Stimulated activated CD4-positive, alpha-beta T cell treated with anti-CD3 and anti-CD28 coated beads, Interleukin-15, amount 100 ng/mL, for 1 hour (primary cell): ENCODE results near the gene TRIM5.
"Not testable (repeated sequence)": the region's sequence is repeated elsewhere in the genome, so short reads cannot be mapped to it uniquely, and the experiment has no call there.

Source experiments
- DNase-seq, 2 donors: peaks; one replicate each; pipeline ENCODE4 v3.0.0-alpha.2; 2020; ENCODE audit warnings: low read depth in 1 of 2, low spot score in 1 of 2

Gene TRIM5

GRCh38 chr11:5689551-5689983 lies 4.7 kb upstream of the TRIM5 start, which contains the start of gene TRIM22:
Gene TRIM22, plus strand, starts transcription at chr11:5689790. Its CDS starts 6,443 bp downstream, at chr11:5696233.
- DNase-seq = no peak

GRCh38 chr11:5688482-5688881 lies 3.6 kb upstream of the TRIM5 start:
- no peak for DNase-seq

- no peak for DNase-seq
Measured at GRCh38 chr11:5686426-5686825, 1.6 kb upstream of the TRIM5 start.

- no peak for DNase-seq
Measured at GRCh38 chr11:5684036-5684645, 733 bp downstream of the TRIM5 start.

GRCh38 chr11:5683620-5684019 lies 1.3 kb downstream of the TRIM5 start:
- DNase-seq = not testable (repeated sequence)

- DNase-seq = not testable (repeated sequence)
Measured at GRCh38 chr11:5682890-5683441, 1.9 kb downstream of the TRIM5 start.

GRCh38 chr11:5679811-5680210 lies 5.1 kb downstream of the TRIM5 start:
- DNase-seq = no peak

GRCh38 chr11:5674391-5674790 lies 10.5 kb downstream of the TRIM5 start:
- DNase-seq = no peak

GRCh38 chr11:5671831-5672230 lies 13.0 kb downstream of the TRIM5 start:
- no peak for DNase-seq

GRCh38 chr11:5666402-5666793 lies 18.5 kb downstream of the TRIM5 start:
- DNase-seq = no peak

- DNase-seq = no peak
Measured at GRCh38 chr11:5665746-5666401, 19.0 kb downstream of the TRIM5 start.

GRCh38 chr11:5665051-5665570 lies 19.8 kb downstream of the TRIM5 start:
- DNase-seq = no peak

GRCh38 chr11:5663511-5663910 lies 21.4 kb downstream of the TRIM5 start:
- no peak for DNase-seq

- DNase-seq = no peak
Measured at GRCh38 chr11:5658318-5658717, 26.6 kb downstream of the TRIM5 start.

GRCh38 chr11:5656956-5657355 lies 27.9 kb downstream of the TRIM5 start:
- not testable (repeated sequence) for DNase-seq

- no peak for DNase-seq
Measured at GRCh38 chr11:5655474-5655873, 29.4 kb downstream of the TRIM5 start.

- no peak for DNase-seq
Measured at GRCh38 chr11:5646139-5646538, 38.7 kb downstream of the TRIM5 start.

- DNase-seq = no peak
Measured at GRCh38 chr11:5643585-5643984, 41.3 kb downstream of the TRIM5 start.

- no peak for DNase-seq
Measured at GRCh38 chr11:5639953-5640352, 44.9 kb downstream of the TRIM5 start.

- no peak for DNase-seq
Measured at GRCh38 chr11:5631969-5632635, 52.8 kb downstream of the TRIM5 start.

- no peak for DNase-seq
Measured at GRCh38 chr11:5631417-5631816, 53.5 kb downstream of the TRIM5 start.

- no peak for DNase-seq
Measured at GRCh38 chr11:5626196-5626595, 58.7 kb downstream of the TRIM5 start.
